DND-41 (cell line): Measurements from ENCODE around the gene FBXO39.

Source experiments
- ATAC-seq: fragments of 200-7000 bp; cut with Tn5 transposase; 3 replicates; pipeline ENCODE4 v1.9.1; 2021; ENCODE audit warnings: low read depth; ENCODE audit not compliant: insufficient read depth
- DNase-seq: peaks from one replicate; pipeline ENCODE4 v3.0.0-alpha.2; 2020
- H2AFZ ChIP-seq: 2 replicates; pipeline ENCODE4 v1.6.0; 2012; ENCODE audit warnings: low read depth, low read length
- H3K27ac ChIP-seq: 2 replicates; pipeline ENCODE4 v1.5.1; 2012; ENCODE audit warnings: low read length, inconsistent platforms
- H3K27me3 ChIP-seq: fragments of 200-600 bp; sonication (generic); 2 replicates; pipeline ENCODE4 v1.6.0; 2012; ENCODE audit warnings: low read length, mild to moderate bottlenecking, inconsistent platforms; ENCODE audit not compliant: insufficient read depth, poor library complexity
- H3K36me3 ChIP-seq: 2 replicates; pipeline ENCODE4 v1.5.1; 2012; ENCODE audit warnings: low read length, inconsistent platforms; ENCODE audit not compliant: insufficient read depth
- H3K4me1 ChIP-seq: 2 replicates; pipeline ENCODE4 v1.5.1; 2012; ENCODE audit warnings: mild to moderate bottlenecking, low read length; ENCODE audit not compliant: insufficient read depth
- H3K4me2 ChIP-seq: 2 replicates; pipeline ENCODE4 v1.6.0; 2012; ENCODE audit warnings: mild to moderate bottlenecking, moderate library complexity, low read length, inconsistent platforms; ENCODE audit not compliant: insufficient read depth
- H3K4me3 ChIP-seq, 2 experiments: fragments of 200-600 bp in 1 of 2; shearing (Covaris generic) in 1 of 2; 2 replicates each; pipeline ENCODE4 v1.5.1; 2012 to 2016; ENCODE audit warnings: inconsistent platforms in 2 of 2, low read length in 2 of 2, mild to moderate bottlenecking in 2 of 2, low read depth in 1 of 2, moderate library complexity in 1 of 2
- H3K79me2 ChIP-seq: 2 replicates; pipeline ENCODE4 v1.6.0; 2012; ENCODE audit warnings: low read length, inconsistent platforms; ENCODE audit not compliant: insufficient read depth
- H3K9ac ChIP-seq: 2 replicates; pipeline ENCODE4 v1.6.0; 2012; ENCODE audit warnings: low read depth, mild to moderate bottlenecking, inconsistent platforms, low read length, moderate library complexity
- H3K9me3 ChIP-seq: 2 replicates; pipeline ENCODE4 v1.5.1; 2012; ENCODE audit warnings: low read length, moderate library complexity, mild to moderate bottlenecking, inconsistent platforms; ENCODE audit not compliant: insufficient read depth, severe bottlenecking
- H4K20me1 ChIP-seq: 2 replicates; pipeline ENCODE4 v1.6.0; 2012; ENCODE audit warnings: low read length; ENCODE audit not compliant: insufficient read depth
- CTCF ChIP-seq: IDR thresholded peaks from 2 replicates; pipeline ENCODE4 v1.5.1; 2012; ENCODE audit warnings: borderline replicate concordance, low read length, moderate library complexity, mild to moderate bottlenecking; ENCODE audit not compliant: poor library complexity, severe bottlenecking; ENCODE audit errors: extremely low read depth
- EZH2 ChIP-seq: IDR thresholded peaks from 3 replicates; pipeline ENCODE4 v1.6.1; 2012; ENCODE audit warnings: borderline replicate concordance, low read depth, mild to moderate bottlenecking, moderate library complexity, low read length, inconsistent platforms; ENCODE audit not compliant: severe bottlenecking

Gene FBXO39

DNA sequence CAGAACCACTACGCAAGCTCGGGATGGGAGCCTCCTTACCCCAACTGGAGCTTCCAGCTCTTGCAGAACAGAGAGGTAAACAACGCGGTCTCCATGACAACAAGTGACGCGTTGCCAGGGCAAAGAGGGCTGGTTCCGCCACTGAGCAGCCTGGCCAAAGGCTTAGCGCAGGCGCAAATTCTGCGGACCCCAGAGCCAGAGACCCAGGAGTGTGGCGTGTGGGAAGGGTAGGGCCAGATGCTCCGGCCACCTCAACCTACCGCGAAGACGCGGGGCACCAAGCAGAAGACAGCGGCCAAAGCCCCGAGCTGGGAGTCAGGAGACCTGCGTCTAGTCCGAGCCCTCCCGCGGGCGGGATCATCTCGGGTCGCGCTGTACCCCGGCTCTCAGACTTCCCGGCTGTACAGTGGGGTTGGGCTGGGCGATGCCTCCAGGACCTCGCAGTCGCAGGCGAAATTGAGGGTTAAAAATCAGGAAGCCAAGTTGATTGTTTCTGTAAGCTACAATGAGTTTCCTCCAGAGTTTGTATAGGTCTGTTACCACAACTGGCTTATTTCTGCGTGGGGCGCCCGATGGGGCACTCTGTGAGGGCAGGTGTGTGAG, 55.7 kb downstream of the FBXO39 start, which contains the start of gene TEKT1:
Gene TEKT1, minus strand, starts transcription at position 69 of the 603 bp plus-strand sequence. CDS start 1,353 bp downstream, outside the sequence.
- H2AFZ ChIP-seq = no peak within 1 kb of the TSS
- no peak within 1 kb of the TSS for H3K9ac ChIP-seq
- H3K27ac ChIP-seq = no peak within 1 kb of the TSS
- H3K9me3 ChIP-seq = no peaks in the 10 kb centered on the region
- H4K20me1 ChIP-seq = no peaks in the 10 kb centered on the region
- ATAC-seq (no peak), DNase-seq (no peak)
- no peak within 1 kb of the TSS for H3K4me3 ChIP-seq
- H3K36me3 ChIP-seq = no peaks in the 10 kb centered on the region
- no peaks in the 10 kb centered on the region for H3K79me2 ChIP-seq
- TF ChIP-seq CTCF = no peak
- TF ChIP-seq EZH2 = no peak
- no peaks in the 10 kb centered on the region for H3K4me1 ChIP-seq
- H3K4me2 ChIP-seq = no peak within 1 kb of the TSS
- peaks cover 40% of the 10 kb centered on the region for H3K27me3 ChIP-seq
